Measurements from ENCODE around the gene PAQR6.
"Not testable (repeated sequence)": the region's sequence is repeated elsewhere in the genome, so short reads cannot be mapped to it uniquely, and the experiment has no call there.

The PAQR6 gene

GRCh38 chr1:156228501-156228900 is 19.4 kb downstream of the PAQR6 start:
- Mint-ChIP-seq H3K27ac (no peak overlapping the region), H3K36me3 (peaks cover 99% of the 10 kb centered on the region), H3K4me1 (peaks cover 27% of the 10 kb centered on the region), H3K9me3 (no peaks in the 10 kb centered on the region), H3K4me3 (no peak overlapping the region)
- no peak for DNase-seq (ENCODE audit: low spot score in 2 of 2)
- ATAC-seq: no peak

- DNase-seq (ENCODE audit: low spot score in 2 of 2) (no peak), ATAC-seq (no peak)
- no peaks in the 10 kb centered on the region for H3K9me3 Mint-ChIP-seq
- peaks cover 99% of the 10 kb centered on the region for H3K36me3 Mint-ChIP-seq
- H3K4me1 Mint-ChIP-seq: peaks cover 44% of the 10 kb centered on the region
- peak overlapping the region; percentile 68 for H3K27ac Mint-ChIP-seq
- H3K4me3 Mint-ChIP-seq: no peak overlapping the region
These were observed 21.1 kb downstream of the PAQR6 start for GRCh38 chr1:156226782-156227181.

GRCh38 chr1:156226116-156226538 is 21.7 kb downstream of the PAQR6 start:
- H3K4me3 Mint-ChIP-seq: no peak overlapping the region
- peak; percentile 14 for ATAC-seq
- H3K36me3 Mint-ChIP-seq: peaks cover 99% of the 10 kb centered on the region
- H3K9me3 Mint-ChIP-seq: no peaks in the 10 kb centered on the region
- H3K27ac Mint-ChIP-seq: peak overlapping the region; percentile 68
- DNase-seq (ENCODE audit: low spot score in 2 of 2): no peak
- peaks cover 51% of the 10 kb centered on the region for H3K4me1 Mint-ChIP-seq

GRCh38 chr1:156225677-156226014 is 22.2 kb downstream of the PAQR6 start:
- Mint-ChIP-seq H3K27ac (no peak overlapping the region), H3K4me1 (peaks cover 56% of the 10 kb centered on the region), H3K36me3 (peaks cover 99% of the 10 kb centered on the region), H3K9me3 (no peaks in the 10 kb centered on the region), H3K4me3 (no peak overlapping the region)
- no peak for DNase-seq (ENCODE audit: low spot score in 2 of 2)
- ATAC-seq: no peak

DNA sequence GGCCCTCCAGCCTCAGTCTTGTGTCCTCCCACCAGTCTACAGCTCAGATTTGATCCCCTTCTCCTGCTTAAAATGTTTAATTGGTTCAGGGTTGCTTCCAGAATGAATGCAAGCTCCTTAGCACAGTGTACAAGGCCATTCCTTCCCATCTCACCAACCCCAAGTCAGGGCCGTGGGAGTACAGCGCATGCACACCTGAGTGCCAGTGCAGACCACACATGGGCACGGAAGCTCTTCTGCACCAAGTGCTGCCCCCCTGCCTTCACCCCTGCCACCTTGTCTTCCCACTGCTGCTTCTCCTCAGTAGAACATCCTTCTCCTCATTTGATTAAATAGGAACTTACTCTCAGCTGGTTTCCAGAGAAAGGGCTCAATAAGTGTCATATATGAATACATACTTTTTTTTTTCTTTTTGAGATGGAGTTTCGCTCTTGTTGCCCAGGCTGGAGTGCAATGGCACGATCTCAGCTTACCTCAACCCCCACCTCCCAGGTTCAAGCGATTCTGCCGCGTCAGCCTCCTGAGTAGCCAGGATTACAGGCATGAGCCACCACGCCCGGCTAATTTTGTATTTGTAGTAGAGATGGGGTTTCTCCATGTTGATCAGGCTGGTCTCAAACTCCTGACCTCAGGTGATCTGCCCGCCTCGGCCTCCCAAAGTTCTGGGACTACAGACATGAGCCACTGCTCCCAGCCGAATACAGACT is 25.7 kb downstream of the PAQR6 start:
- Mint-ChIP-seq H3K4me1 (peaks cover 75% of the 10 kb centered on the region), H3K36me3 (peaks cover 97% of the 10 kb centered on the region), H3K27ac (peak overlapping the region; percentile 91), H3K9me3 (no peaks in the 10 kb centered on the region), H3K4me3 (peak overlapping the region; percentile 57)
- no peak for ATAC-seq
- DNase-seq (ENCODE audit: low spot score in 2 of 2): no peak

- peaks cover 90% of the 10 kb centered on the region for H3K36me3 Mint-ChIP-seq
- H3K4me3 Mint-ChIP-seq: peak overlapping the region; percentile 57
- no peaks in the 10 kb centered on the region for H3K9me3 Mint-ChIP-seq
- ATAC-seq: no peak
- H3K4me1 Mint-ChIP-seq: peaks cover 62% of the 10 kb centered on the region
- no peak for DNase-seq (ENCODE audit: low spot score in 2 of 2)
- peak overlapping the region; percentile 91 for H3K27ac Mint-ChIP-seq
These were observed 27.6 kb downstream of the PAQR6 start for GRCh38 chr1:156220226-156220625.

- Mint-ChIP-seq H3K4me1 (peaks cover 58% of the 10 kb centered on the region), H3K9me3 (no peaks in the 10 kb centered on the region), H3K36me3 (peaks cover 90% of the 10 kb centered on the region), H3K4me3 (peak overlapping the region; percentile 63), H3K27ac (peak overlapping the region; percentile 91)
- ATAC-seq (peak; percentile 65), DNase-seq (ENCODE audit: low spot score in 2 of 2) (peak in 1 of 2 donors; percentile 81)
These were observed 30.0 kb downstream of the PAQR6 start for GRCh38 chr1:156217871-156218270.

DNA sequence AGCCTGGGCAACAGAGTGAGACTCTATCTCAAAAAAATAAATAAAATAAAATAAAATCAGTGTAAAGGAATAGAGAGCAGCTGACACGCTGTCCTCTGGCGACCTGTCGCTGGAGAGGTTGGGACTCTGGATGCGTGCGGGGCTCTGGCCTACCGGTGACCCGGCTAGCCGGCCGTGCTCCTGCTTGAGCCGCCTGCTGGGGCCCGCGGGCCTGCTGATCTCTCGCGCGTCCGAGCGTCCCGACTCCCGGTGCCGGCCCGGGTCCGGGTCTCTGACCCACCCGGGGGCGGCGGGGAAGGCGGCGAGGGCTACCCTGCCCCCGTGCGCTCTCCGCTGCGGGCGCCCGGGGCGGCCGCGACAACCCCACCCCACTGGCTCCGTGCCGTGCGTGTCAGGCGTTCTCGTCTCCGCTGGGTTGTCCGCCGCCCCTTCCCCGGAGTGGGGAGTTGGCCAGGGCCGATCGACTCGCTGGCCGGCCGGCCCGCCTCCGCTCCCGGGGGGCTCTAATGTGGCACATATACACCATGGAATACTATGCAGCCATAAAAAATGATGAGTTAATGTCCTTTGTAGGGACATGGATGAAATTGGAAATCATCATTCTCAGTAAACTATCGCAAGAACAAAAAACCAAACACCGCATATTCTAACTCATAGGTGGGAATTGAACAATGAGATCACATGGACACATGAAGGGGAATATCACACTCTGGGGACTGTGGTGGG is 31.3 kb downstream of the PAQR6 start:
- H3K9me3 Mint-ChIP-seq; DNase-seq (ENCODE audit: low spot score in 2 of 2); ATAC-seq: not testable (repeated sequence)
- Mint-ChIP-seq H3K4me3 (peak overlapping the region; percentile 63), H3K4me1 (peaks cover 56% of the 10 kb centered on the region), H3K27ac (peak overlapping the region; percentile 95), H3K36me3 (peaks cover 89% of the 10 kb centered on the region)

DNA sequence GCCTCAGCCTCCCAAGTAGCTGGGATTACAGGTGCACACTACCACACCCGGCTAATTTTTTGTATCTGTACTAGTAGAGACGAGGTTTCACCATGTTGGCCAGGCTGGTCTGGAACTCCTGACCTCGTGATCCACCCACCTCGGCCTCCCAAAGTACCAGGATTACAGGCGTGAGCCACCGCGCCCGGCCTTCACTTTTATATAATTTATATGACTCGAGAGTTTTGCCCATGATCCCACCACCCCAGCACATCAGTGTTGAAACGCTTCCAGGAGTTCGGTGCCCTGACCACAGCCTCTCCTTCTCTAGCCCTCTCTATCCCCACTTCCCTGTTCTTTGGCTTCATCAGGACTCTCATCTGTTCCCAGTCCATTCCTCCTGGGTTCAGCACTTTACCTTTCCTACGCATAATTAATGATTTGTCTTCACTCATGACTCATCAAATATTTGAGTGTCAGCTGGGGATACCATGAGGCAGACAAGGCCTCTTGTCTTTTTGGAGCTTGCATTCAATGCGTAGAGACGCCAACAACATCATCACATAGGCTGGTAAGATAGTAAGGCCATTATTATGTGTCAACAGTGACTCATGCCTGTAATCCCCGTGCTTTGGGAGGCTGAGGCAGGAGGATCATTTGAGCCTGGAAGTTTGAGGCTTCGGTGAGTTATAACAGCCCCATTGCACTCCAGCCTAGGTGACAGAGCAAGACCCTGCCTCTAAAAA is 33.7 kb downstream of the PAQR6 start:
- ATAC-seq (peak; percentile 45), DNase-seq (ENCODE audit: low spot score in 2 of 2) (peak in 1 of 2 donors; percentile 75)
- peak overlapping the region; percentile 87 for H3K4me3 Mint-ChIP-seq
- H3K4me1 Mint-ChIP-seq: peaks cover 37% of the 10 kb centered on the region
- H3K9me3 Mint-ChIP-seq: no peaks in the 10 kb centered on the region
- peak overlapping the region; percentile 95 for H3K27ac Mint-ChIP-seq
- H3K36me3 Mint-ChIP-seq: peaks cover 78% of the 10 kb centered on the region

GRCh38 chr1:156213644-156213966 is 34.3 kb downstream of the PAQR6 start:
- Mint-ChIP-seq H3K36me3 (peaks cover 74% of the 10 kb centered on the region), H3K27ac (peak overlapping the region; percentile 95), H3K9me3 (no peaks in the 10 kb centered on the region), H3K4me3 (peak overlapping the region; percentile 87), H3K4me1 (peaks cover 35% of the 10 kb centered on the region)
- no peak for DNase-seq (ENCODE audit: low spot score in 2 of 2)
- no peak for ATAC-seq

- DNase-seq (ENCODE audit: low spot score in 2 of 2) (peak; percentile 91 to 98), ATAC-seq (peak; percentile 95)
- H3K4me3 Mint-ChIP-seq: peak within 1 kb of the TSS; percentile 87
- H3K27ac Mint-ChIP-seq: peak within 1 kb of the TSS; percentile 95
- H3K4me1 Mint-ChIP-seq: peaks cover 32% of the 10 kb centered on the region
- H3K9me3 Mint-ChIP-seq: no peaks in the 10 kb centered on the region
- H3K36me3 Mint-ChIP-seq: peaks cover 68% of the 10 kb centered on the region
These were observed 34.8 kb downstream of the PAQR6 start, which contains the start of gene PMF1 for GRCh38 chr1:156212833-156213643. Gene PMF1, plus strand, starts transcription at chr1:156213007. Its CDS starts 9 bp downstream, at chr1:156213016.

DNA sequence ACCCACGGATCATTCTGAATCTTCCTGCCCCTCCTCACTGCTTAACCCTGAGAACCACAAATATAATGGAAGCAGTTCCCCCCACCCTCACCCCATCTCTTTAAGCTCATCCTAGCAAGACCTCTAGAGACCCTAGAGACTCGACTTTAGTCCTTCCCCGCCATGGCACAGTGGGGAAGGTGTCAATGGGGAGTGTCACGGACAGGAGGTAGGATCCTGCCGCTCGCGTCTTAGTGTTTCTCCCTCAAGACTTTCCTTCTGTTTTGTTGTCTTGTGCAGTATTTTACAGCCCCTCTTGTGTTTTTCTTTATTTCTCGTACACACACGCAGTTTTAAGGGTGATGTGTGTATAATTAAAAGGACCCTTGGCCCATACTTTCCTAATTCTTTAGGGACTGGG is 35.7 kb downstream of the PAQR6 start:
- Mint-ChIP-seq H3K9me3 (no peaks in the 10 kb centered on the region), H3K36me3 (peaks cover 59% of the 10 kb centered on the region), H3K27ac (peak overlapping the region; percentile 95), H3K4me1 (peaks cover 23% of the 10 kb centered on the region), H3K4me3 (peak overlapping the region; percentile 87)
- ATAC-seq (no peak), DNase-seq (ENCODE audit: low spot score in 2 of 2) (no peak)

DNA sequence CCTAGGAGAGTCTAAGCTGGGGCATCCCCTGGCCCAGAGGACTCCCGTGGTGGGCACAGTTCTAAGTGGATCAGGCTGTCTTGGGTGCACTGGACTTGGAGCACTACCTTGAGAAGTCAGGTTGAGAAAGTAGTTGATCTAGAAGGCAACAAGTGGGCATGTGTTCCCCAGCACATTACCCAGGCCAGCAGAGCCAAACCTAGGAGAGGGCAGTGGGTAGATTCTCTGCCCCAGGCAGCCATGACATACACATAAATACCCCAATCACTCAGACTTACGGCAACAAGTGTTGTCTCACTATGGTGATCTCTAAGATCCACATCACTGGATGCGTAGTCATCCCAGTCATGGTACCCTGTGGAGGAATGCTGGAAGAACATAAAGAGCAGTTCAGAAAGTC is 36.6 kb downstream of the PAQR6 start:
- no peak overlapping the region for H3K4me3 Mint-ChIP-seq
- peak overlapping the region; percentile 95 for H3K27ac Mint-ChIP-seq
- no peaks in the 10 kb centered on the region for H3K9me3 Mint-ChIP-seq
- H3K4me1 Mint-ChIP-seq: peaks cover 23% of the 10 kb centered on the region
- H3K36me3 Mint-ChIP-seq: peaks cover 57% of the 10 kb centered on the region
- no peak for DNase-seq (ENCODE audit: low spot score in 2 of 2)
- ATAC-seq: no peak

GRCh38 chr1:156204686-156205085 is 43.2 kb downstream of the PAQR6 start:
- Mint-ChIP-seq H3K27ac (no peak overlapping the region), H3K4me3 (no peak overlapping the region), H3K9me3 (no peaks in the 10 kb centered on the region), H3K4me1 (peaks cover 11% of the 10 kb centered on the region), H3K36me3 (no peaks in the 10 kb centered on the region)
- DNase-seq (ENCODE audit: low spot score in 2 of 2): no peak
- ATAC-seq: no peak

- H3K9me3 Mint-ChIP-seq: no peaks in the 10 kb centered on the region
- H3K4me3 Mint-ChIP-seq: no peak overlapping the region
- H3K4me1 Mint-ChIP-seq: peaks cover 24% of the 10 kb centered on the region
- H3K36me3 Mint-ChIP-seq: no peaks in the 10 kb centered on the region
- no peak overlapping the region for H3K27ac Mint-ChIP-seq
- ATAC-seq (no peak), DNase-seq (ENCODE audit: low spot score in 2 of 2) (no peak)
These were observed 44.5 kb downstream of the PAQR6 start for GRCh38 chr1:156203331-156203730.

All from stimulated activated effector memory CD8-positive, alpha-beta T cell treated with anti-CD3 and anti-CD28 coated beads, Interleukin-12 subunit alpha, Interleukin-12 subunit beta, amount 100 ng/mL, for 72 hours (primary cell).